Urinary bladder (tissue), 4 donors: ENCODE results near the gene C12orf75. TPM values are rescaled to one million over a fixed set of nuclear protein-coding genes. Genes with fewer than 3 reads are reported as not detected.

Experiments
- DNase-seq: peaks from one replicate; pipeline ENCODE4 v3.0.0-alpha.2; 2015; ENCODE audit errors: extremely low spot score
- H3K27ac ChIP-seq: one replicate; pipeline ENCODE4 v1.5.1; 2013; ENCODE audit warnings: low read depth, mild to moderate bottlenecking, moderate library complexity
- H3K36me3 ChIP-seq: one replicate; pipeline ENCODE4 v1.6.1; 2013; ENCODE audit warnings: mild to moderate bottlenecking, moderate library complexity; ENCODE audit not compliant: insufficient read depth
- H3K4me1 ChIP-seq: one replicate; pipeline ENCODE4 v1.6.1; 2013; ENCODE audit warnings: mild to moderate bottlenecking, moderate library complexity; ENCODE audit not compliant: insufficient read depth
- H3K4me3 ChIP-seq: one replicate; pipeline ENCODE4 v1.5.1; 2013; ENCODE audit warnings: low read depth, low read length
- WGBS: extraction: QIAGEN DNeasy Blood & Tissue Kit; methylation state at CpG from one replicate; pipeline ENCODE4 v1.1.7; 2013; 5-methylcytosine and 5-hydroxymethylcytosine counted together
- polyA plus RNA-seq: library from polyadenylated mRNA; stranded (reverse); fragments of 200-250 nt; gene quantifications from one replicate; pipeline ENCODE4 v1.2.3, GENCODE V29; 2013
- total RNA-seq: library from RNA; depleted of rRNA; stranded (reverse); fragments of >200 nt; gene quantifications from one replicate; pipeline ENCODE4 v1.2.3, GENCODE V29; 2014
- donor health status: healthy with polysubstance abuse.
- donor health status: healthy.

Gene C12orf75
- total and polyA plus RNA-seq, 2 donors: 4.2 to 21.7 TPM

DNA sequence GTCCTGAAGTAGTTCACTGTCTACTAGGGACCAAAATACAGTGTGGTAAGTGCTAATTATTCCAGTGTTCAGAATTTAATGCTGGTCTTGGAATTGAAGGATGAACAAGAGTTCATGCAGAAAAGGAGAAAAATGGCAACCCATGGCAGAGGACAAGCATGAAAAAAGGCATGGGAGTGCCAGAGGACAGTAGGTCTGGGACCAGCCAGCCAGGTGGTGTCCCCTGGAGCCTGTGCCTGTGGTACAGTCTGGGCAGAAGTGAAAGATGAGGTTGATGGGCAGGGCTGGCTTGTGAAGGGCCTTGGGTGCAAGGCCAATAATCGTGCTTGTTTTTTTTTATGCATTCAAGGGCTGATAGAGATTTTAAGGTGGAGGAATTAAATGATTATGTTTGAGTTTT, 21.0 kb downstream of the C12orf75 start:
- Histone ChIP-seq H3K4me1 (peaks cover 2% of the 10 kb centered on the region), H3K36me3 (no peaks in the 10 kb centered on the region), H3K27ac (no peak overlapping the region), H3K4me3 (no peak overlapping the region)
- no peak for DNase-seq
- 83% methylated on average over 1 of the region's 1 CpG for WGBS

DNA sequence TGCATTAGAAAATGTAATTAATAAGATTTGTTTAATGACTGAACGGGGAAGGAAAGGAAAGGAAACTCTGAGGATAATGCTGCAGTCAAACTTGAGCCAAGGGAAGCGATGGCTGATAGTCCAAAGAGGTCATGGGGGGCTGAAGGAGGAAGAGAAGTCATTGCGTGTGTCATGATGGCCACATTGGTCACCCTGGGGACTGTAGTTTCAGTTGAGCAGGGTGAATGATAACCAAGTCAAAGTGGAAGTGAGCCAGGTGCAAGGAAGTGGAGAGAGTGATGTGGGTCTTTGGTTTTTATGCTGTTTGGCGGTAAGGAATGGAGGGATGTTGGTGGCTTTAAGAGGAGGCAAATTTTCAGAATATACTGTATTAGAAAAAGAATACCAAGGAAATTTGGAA, 21.6 kb downstream of the C12orf75 start:
- Histone ChIP-seq H3K27ac (no peak overlapping the region), H3K36me3 (no peaks in the 10 kb centered on the region), H3K4me3 (no peak overlapping the region), H3K4me1 (peaks cover 2% of the 10 kb centered on the region)
- 92% methylated on average over 4 of the region's 4 CpGs for WGBS
- no peak for DNase-seq

DNA sequence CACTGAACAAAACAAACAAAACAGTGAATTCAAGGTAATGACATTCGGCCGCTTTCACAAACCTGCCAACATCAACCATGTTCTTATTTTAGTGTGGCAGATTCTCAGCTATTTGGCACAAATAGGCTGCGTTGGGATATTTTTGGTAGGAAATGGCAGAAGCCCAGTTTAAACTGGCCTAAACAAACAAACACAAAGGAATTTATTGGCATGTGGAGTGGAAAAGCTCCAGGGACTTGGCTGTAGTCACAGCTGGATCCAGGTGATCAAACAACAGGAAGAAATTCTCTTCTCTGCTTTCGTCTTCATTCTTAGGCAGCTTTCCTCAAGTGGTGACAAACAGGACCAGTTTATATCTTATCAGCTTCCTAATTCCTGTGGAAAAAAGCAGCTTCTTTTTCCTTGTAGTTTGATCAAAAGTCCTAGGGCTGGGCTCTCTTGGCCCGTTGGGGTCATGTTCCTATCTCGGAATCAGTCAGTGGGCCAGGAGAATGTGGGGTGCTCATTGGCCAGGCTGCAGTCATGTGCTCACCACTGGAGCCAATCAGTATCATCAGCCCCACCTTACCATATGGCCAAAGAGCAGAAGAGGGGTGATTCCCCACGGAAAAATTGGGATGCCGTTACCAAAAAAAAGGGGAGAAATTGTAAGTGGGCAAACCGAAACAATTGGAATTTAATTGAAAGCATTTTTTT, 22.6 kb downstream of the C12orf75 start:
- H3K27ac ChIP-seq: no peak overlapping the region
- peaks cover 2% of the 10 kb centered on the region for H3K4me1 ChIP-seq
- whole genome bisulfite sequencing: 69% methylated on average over 9 of the region's 9 CpGs
- no peaks in the 10 kb centered on the region for H3K36me3 ChIP-seq
- no peak overlapping the region for H3K4me3 ChIP-seq
- DNase-seq: no peak

DNA sequence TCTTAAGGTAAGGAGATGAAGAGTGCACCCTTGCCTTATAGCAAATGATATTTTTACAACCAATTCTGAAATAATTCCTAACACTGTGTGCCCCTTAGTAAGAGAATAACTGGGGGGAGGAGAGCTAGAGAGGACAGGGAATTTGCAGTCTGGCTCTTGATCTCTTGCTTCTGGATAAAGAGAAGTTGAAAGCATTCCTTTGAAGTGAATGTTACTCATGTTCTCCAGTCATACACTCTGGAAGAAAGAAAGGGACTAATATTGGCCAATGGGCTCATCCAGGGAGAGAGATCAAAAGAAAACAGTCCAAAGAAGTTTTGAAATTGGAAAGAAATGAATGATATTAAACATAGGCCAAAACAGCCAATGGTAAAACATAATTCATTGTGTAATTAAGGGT, 25.3 kb downstream of the C12orf75 start:
- H3K27ac ChIP-seq: no peak overlapping the region
- peaks cover 2% of the 10 kb centered on the region for H3K4me1 ChIP-seq

DNA sequence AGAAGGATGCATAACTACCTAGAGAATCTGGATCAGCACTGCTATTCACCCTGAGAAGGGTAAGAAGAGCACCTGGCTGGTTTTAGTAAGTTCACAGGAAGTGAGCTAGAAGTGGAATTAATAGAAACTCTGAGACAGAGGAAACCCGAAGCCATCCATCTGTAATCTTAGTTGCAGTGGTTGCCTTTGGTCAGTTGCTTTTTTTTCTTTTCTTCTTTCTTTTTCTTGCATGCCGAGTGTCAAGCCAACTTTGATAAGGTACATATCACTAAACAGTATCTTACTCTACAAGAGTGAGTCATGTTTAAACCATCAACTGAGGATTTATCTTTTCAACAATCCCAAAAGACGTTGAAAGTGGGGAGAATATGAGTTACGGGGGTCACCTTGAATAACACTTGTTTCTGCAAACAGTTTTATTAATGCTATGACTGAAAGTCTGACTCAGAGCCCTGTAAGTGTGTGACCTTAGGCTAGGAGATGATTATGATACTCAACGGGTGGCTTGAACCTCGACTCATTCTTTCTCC, 26.7 kb downstream of the C12orf75 start:
- Histone ChIP-seq H3K4me1 (peaks cover 2% of the 10 kb centered on the region), H3K36me3 (no peaks in the 10 kb centered on the region), H3K27ac (no peak overlapping the region), H3K4me3 (no peak overlapping the region)
- no peak for DNase-seq
- WGBS: 40% methylated on average over 6 of the region's 6 CpGs

More for the DNA sequence above, 25.3 kb downstream of the C12orf75 start:
- Histone ChIP-seq H3K4me3 (no peak overlapping the region), H3K36me3 (no peaks in the 10 kb centered on the region)
- no peak for DNase-seq

DNA sequence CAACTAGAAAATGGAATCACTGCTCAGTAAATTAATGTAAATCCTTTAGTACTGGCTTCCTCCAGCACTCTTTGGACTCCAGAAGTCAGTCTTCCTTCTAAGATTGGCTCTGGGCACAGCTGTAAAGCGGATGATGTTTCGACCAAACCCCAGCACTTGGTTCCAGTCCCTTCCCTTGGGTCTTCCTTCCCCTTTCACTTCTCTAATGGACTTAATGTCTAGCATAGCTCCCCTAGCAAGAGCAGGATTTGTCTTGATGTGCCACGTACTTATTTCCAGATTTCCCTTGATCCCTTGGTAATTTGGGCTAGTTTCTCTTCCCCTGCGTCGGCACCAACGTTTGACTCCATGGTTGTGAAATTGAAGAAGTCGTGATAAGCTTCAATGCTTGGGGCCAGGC, 28.3 kb downstream of the C12orf75 start:
- H3K27ac ChIP-seq: no peak overlapping the region

DNA sequence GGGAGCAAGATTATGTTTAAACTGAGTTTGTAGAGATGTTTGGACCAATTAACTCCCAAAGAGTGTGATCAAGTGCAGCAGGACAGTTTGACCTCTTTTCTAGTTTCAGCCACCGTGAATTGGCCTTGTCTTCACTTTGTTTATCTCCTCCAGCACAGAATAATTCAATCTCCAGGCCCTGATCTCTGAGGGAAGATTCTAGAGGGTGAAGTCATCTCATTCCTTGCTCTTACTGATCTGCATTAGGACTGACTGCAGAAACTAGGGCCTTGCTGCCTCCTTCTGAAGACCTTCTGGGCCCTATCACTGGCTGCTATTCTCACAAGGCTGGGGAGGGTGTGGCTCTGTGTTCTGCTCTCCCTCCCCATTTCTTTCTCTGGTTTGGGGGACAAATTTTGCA, 29.4 kb downstream of the C12orf75 start:
- Histone ChIP-seq H3K27ac (no peak overlapping the region), H3K36me3 (no peaks in the 10 kb centered on the region), H3K4me3 (no peak overlapping the region), H3K4me1 (no peaks in the 10 kb centered on the region)
- 24% methylated on average over 1 of the region's 1 CpG for WGBS
- no peak for DNase-seq

More for the DNA sequence above, 28.3 kb downstream of the C12orf75 start:
- DNase-seq: no peak
- H3K4me3 ChIP-seq: no peak overlapping the region
- H3K4me1 ChIP-seq: no peaks in the 10 kb centered on the region
- 89% methylated on average over 7 of the region's 7 CpGs for WGBS
- no peaks in the 10 kb centered on the region for H3K36me3 ChIP-seq

DNA sequence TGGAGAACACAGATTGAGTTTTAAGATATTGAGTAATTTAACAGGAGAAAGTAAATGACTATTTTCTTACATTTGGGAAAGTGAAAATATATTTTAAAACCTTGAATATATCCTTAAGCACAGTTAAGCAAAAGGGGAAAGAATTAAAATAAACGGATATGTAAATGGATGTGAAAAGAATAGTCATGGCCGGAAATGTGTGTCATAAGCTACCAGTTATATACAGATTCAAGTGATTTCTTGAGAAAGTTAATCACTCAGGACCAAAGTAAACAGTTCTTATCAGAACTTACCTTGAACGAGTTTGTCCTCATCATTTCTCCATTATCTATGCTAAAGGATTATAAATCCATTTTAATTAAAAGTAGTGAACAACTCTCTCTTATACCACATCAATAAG, 33.4 kb downstream of the C12orf75 start:
- WGBS: 71% methylated on average over 3 of the region's 3 CpGs
- Histone ChIP-seq H3K4me3 (no peak overlapping the region), H3K27ac (no peak overlapping the region), H3K36me3 (no peaks in the 10 kb centered on the region), H3K4me1 (no peaks in the 10 kb centered on the region)
- DNase-seq: no peak

DNA sequence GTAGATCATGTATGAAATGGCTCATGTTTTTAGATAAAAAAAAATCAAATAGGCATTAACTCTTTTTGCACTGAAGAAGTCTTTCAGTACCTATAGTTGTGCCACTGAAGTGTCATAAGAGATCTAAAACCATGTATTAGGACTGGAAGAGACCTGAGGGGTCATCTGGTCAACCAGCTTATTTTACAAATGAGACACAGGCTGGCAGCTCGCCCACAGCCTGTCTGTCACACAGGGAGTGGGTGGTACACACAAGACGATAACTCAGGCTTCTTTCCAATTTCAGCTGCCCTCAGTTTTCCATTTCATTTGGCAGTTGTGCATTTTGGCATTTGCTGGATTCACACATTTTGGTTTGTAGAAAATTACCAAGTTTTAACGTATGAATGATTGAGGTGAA, 34.7 kb downstream of the C12orf75 start:
- Histone ChIP-seq H3K4me3 (no peak overlapping the region), H3K27ac (no peak overlapping the region), H3K4me1 (no peaks in the 10 kb centered on the region), H3K36me3 (no peaks in the 10 kb centered on the region)
- WGBS: 74% methylated on average over 3 of the region's 3 CpGs
- DNase-seq: no peak

DNA sequence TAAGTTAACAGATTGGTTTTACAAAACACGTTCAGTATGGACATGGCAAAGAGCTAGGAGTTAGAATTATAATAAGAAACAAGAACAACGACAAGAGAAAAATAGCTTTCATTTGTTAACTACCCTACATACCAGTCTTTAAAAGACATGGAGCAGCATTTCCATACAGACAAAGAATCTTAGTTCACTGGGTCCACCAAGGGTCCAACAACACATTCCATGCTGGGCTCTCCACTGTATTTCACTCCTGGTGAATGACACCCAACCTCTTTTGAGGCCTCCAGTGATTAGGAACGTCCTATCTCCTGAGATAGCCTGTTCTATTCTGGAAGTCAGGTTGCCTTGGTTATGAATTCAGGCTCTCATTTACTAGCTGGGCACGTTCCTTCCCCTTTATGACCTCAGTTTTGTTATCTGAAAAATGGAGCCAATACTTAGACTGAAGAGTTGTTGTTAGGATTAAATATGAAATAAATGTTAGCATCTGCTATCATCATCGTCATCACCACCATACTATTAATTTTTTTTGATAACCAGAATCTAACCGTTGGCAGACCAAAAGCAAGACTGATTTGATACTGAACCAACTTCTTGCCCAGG, 37.7 kb downstream of the C12orf75 start:
- H3K36me3 ChIP-seq: no peaks in the 10 kb centered on the region
- WGBS: 85% methylated on average over 6 of the region's 6 CpGs
- no peak overlapping the region for H3K4me3 ChIP-seq
- H3K4me1 ChIP-seq: no peaks in the 10 kb centered on the region
- no peak overlapping the region for H3K27ac ChIP-seq
- no peak for DNase-seq

DNA sequence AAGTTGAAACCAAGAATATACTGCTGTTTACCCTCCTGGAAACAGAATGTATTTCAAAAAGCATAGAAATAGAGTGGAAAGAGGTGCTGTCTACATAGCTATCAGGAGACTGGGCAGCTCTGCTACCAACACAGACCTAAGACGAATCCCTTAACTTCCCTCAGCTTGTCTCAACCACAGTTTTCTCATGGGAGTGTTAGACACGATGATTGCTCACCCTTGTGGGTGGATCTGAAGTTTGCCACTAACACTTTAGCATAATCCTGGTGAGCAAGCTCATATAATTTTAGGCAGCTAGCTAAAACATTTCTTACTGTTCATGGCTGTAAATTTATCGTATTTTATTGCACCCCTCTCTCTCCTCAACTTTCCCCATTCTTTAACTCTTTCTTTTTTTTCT, 38.5 kb downstream of the C12orf75 start:
- no peak overlapping the region for H3K4me3 ChIP-seq
- 49% methylated on average over 3 of the region's 3 CpGs for WGBS
- no peak overlapping the region for H3K27ac ChIP-seq
- no peaks in the 10 kb centered on the region for H3K36me3 ChIP-seq
- DNase-seq: no peak
- H3K4me1 ChIP-seq: no peaks in the 10 kb centered on the region

DNA sequence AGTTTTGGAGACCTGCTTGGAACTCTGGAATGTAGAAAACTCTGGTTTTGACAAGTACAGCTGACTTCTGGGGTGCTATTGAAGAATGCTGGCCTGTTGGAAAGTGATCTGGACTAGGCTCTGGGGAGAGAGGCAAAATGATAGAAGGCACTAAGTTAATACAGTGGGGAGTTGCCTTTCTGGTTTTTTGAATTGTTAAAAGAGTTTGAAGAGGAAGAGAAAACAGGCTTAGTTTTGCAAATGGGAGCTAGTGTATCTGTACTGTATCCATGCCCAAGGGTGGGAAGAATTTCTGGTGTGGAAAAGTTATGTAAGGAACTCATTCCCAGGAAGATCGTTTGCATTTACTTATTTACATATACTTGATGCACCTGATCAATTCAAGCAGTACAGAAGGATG, 43.8 kb downstream of the C12orf75 start:
- H3K27ac ChIP-seq: no peak overlapping the region
- WGBS: 89% methylated on average over 1 of the region's 1 CpG

DNA sequence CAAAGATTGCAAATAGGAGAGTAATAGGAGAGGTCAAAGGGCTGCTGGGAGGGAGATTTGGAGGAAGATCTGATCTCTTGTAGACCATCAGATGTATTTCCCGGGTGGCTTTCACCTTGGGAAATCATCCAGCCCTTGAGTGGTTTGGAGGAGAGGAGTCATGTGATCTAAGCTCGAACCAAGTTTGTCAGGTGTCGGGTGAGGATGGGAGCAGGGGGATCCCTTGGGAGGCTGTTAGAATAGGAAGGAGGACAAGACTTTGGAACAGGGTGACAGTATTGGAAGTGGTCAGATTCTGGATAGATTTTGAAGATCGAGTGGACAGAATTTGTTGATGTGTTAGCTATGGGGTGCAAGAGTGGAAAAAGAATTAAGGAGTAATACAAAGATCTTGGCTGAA, 46.6 kb downstream of the C12orf75 start:
- H3K4me1 ChIP-seq: no peaks in the 10 kb centered on the region
- 88% methylated on average over 4 of the region's 4 CpGs for WGBS
- no peak overlapping the region for H3K27ac ChIP-seq
- no peaks in the 10 kb centered on the region for H3K36me3 ChIP-seq
- DNase-seq: no peak
- no peak overlapping the region for H3K4me3 ChIP-seq

More for the DNA sequence above, 43.8 kb downstream of the C12orf75 start:
- DNase-seq: no peak
- H3K4me3 ChIP-seq: no peak overlapping the region
- H3K36me3 ChIP-seq: no peaks in the 10 kb centered on the region
- no peaks in the 10 kb centered on the region for H3K4me1 ChIP-seq

DNA sequence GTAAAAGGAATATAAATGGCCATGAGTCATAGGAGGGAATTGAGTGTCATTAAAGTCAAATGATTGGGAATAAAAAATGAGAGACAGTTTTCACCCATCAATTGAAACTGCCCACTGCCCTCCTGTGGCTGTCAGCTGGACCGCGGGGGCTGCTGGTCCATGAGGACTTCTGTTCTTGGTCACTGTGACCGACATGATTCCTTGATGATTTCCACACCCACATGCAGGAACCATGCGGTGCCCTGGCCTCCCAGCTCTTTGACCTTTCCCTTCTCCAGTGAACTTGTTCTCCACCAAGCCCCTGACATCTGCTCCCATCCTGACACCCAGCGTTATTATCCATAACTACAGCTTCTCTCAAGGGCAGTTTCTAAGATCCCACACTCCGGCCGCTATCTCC, 48.4 kb downstream of the C12orf75 start:
- H3K4me1 ChIP-seq: no peaks in the 10 kb centered on the region
- DNase-seq: no peak
- H3K36me3 ChIP-seq: no peaks in the 10 kb centered on the region
- no peak overlapping the region for H3K27ac ChIP-seq
- WGBS: 89% methylated on average over 7 of the region's 7 CpGs
- H3K4me3 ChIP-seq: no peak overlapping the region
